SIG-M5 treated with dmso at 0.1 percent for 504 hours (cell line): ENCODE results near the gene WDR70.
"Not testable (repeated sequence)": the region's sequence is repeated elsewhere in the genome, so short reads cannot be mapped to it uniquely, and the experiment has no call there.

Source experiments
- DNase-seq: peaks from one replicate; lab custom pipeline; 2025; ENCODE audit not compliant: unreplicated experiment; lab: John Stamatoyannopoulos, UW

WDR70 gene

GRCh38 chr5:37379100-37379628 is at the start of gene WDR70:
Gene WDR70 (plus strand): TSS chr5:37379318. CDS start chr5:37379368, 50 bp downstream.
- peak; percentile 93 for DNase-seq

- not testable (repeated sequence) for DNase-seq
Measured at GRCh38 chr5:37334754-37335153, 44.4 kb upstream of the WDR70 start.

- DNase-seq = not testable (repeated sequence)
Measured at GRCh38 chr5:37342741-37343140, 36.4 kb upstream of the WDR70 start.

- DNase-seq = no peak
Measured at GRCh38 chr5:37355161-37355560, 24.0 kb upstream of the WDR70 start.

- DNase-seq = peak; percentile 40
Measured at GRCh38 chr5:37370550-37370863, 8.6 kb upstream of the WDR70 start.

GRCh38 chr5:37370864-37371726 is 8.0 kb upstream of the WDR70 start, which contains the start of gene NUP155:
Gene NUP155 (minus strand): TSS chr5:37371106. CDS start chr5:37370977, 129 bp downstream.
- DNase-seq = peak; percentile 97

- no peak for DNase-seq
Measured at GRCh38 chr5:37375091-37375490, 4.0 kb upstream of the WDR70 start.

GRCh38 chr5:37378066-37378465 is 1.1 kb upstream of the WDR70 start:
- DNase-seq = not testable (repeated sequence)

- peak; percentile 46 for DNase-seq
Measured at GRCh38 chr5:37391591-37391990, 12.5 kb downstream of the WDR70 start.

- peak; percentile 27 for DNase-seq
Measured at GRCh38 chr5:37396352-37396751, 17.2 kb downstream of the WDR70 start.

- no peak for DNase-seq
Measured at GRCh38 chr5:37400501-37400900, 21.4 kb downstream of the WDR70 start.

- no peak for DNase-seq
Measured at GRCh38 chr5:37412515-37412914, 33.4 kb downstream of the WDR70 start.

- not testable (repeated sequence) for DNase-seq
Measured at GRCh38 chr5:37415456-37415855, 36.3 kb downstream of the WDR70 start.

GRCh38 chr5:37417347-37417746 is 38.2 kb downstream of the WDR70 start:
- DNase-seq = no peak

GRCh38 chr5:37424441-37424840 is 45.3 kb downstream of the WDR70 start:
- no peak for DNase-seq

- DNase-seq = no peak
Measured at GRCh38 chr5:37428044-37428443, 48.9 kb downstream of the WDR70 start.

GRCh38 chr5:37435261-37435660 is 56.1 kb downstream of the WDR70 start:
- no peak for DNase-seq

GRCh38 chr5:37436146-37436934 is 57.2 kb downstream of the WDR70 start:
- DNase-seq = peak; percentile 5

GRCh38 chr5:37437711-37438110 is 58.6 kb downstream of the WDR70 start:
- DNase-seq = no peak

GRCh38 chr5:37445783-37446182 is 66.7 kb downstream of the WDR70 start:
- not testable (repeated sequence) for DNase-seq

- no peak for DNase-seq
Measured at GRCh38 chr5:37448941-37449340, 69.8 kb downstream of the WDR70 start.

- not testable (repeated sequence) for DNase-seq
Measured at GRCh38 chr5:37451991-37452390, 72.9 kb downstream of the WDR70 start.
